Activated CD8-positive, alpha-beta T cell treated with anti-CD3 and anti-CD28 coated beads for 36 hours (primary cell): ENCODE measurements around the gene ATXN7L1. TPM values are rescaled to one million over a fixed set of nuclear protein-coding genes. Genes with fewer than 3 reads are reported as not detected.

Experiments used
- ATAC-seq: fragments of 200-7000 bp; cut with Tn5 transposase; one replicate; pipeline ENCODE4 v1.10.0; 2021; ENCODE audit warnings: mild to moderate bottlenecking, moderate library complexity
- CTCF ChIA-PET: fragments of 350-600 bp; sonication (Branson Sonifier 250); formaldehyde crosslinking; loops from one replicate; lab custom pipeline; 2021; ENCODE audit warnings: antibody characterized with exemption; lab: Charles Lee
- POLR2A ChIA-PET: fragments of 350-600 bp; sonication (Branson Sonifier 250); formaldehyde crosslinking; loops from one replicate; lab custom pipeline; 2021; ENCODE audit warnings: antibody characterized with exemption; lab: Charles Lee
- DNase-seq: peaks from one replicate; pipeline ENCODE4 v3.0.0-alpha.2; 2020
- H3K27ac Mint-ChIP-seq: one replicate; pipeline ENCODE4 v1.8.0; 2021; ENCODE audit warnings: mild to moderate bottlenecking, mixed read lengths
- H3K27me3 Mint-ChIP-seq: one replicate; pipeline ENCODE4 v1.8.0; 2021; ENCODE audit warnings: mixed read lengths
- H3K36me3 Mint-ChIP-seq: one replicate; pipeline ENCODE4 v1.8.0; 2021; ENCODE audit warnings: low read depth, mixed read lengths
- H3K4me1 Mint-ChIP-seq: one replicate; pipeline ENCODE4 v1.8.0; 2021; ENCODE audit warnings: low read depth, mixed read lengths
- H3K4me3 Mint-ChIP-seq: one replicate; pipeline ENCODE4 v1.8.0; 2021; ENCODE audit warnings: mild to moderate bottlenecking, moderate library complexity, mixed read lengths
- H3K9me3 Mint-ChIP-seq: one replicate; pipeline ENCODE4 v1.8.0; 2021; ENCODE audit warnings: mixed read lengths
- intact Hi-C: fragments of 100-400 bp; cut with micrococcal nuclease; formaldehyde crosslinking; loops from one replicate; pipeline ENCODE4 v1.10.0; 2022
- total RNA-seq, 2 experiments: library from RNA; stranded (reverse); gene quantifications; one replicate each; pipeline ENCODE4 v1.2.3, GENCODE V29; 2021
- TF ChIP-seq, protein P1 (sequence below): fragments of 200-600 bp; IDR thresholded peaks from one replicate; pipeline ENCODE4 v1.8.0; 2022; ENCODE audit warnings: antibody characterized with exemption, mild to moderate bottlenecking

Gene ATXN7L1
- total RNA-seq, 2 experiments from 2014 or later = 4.8 to 5.3 TPM

DNA sequence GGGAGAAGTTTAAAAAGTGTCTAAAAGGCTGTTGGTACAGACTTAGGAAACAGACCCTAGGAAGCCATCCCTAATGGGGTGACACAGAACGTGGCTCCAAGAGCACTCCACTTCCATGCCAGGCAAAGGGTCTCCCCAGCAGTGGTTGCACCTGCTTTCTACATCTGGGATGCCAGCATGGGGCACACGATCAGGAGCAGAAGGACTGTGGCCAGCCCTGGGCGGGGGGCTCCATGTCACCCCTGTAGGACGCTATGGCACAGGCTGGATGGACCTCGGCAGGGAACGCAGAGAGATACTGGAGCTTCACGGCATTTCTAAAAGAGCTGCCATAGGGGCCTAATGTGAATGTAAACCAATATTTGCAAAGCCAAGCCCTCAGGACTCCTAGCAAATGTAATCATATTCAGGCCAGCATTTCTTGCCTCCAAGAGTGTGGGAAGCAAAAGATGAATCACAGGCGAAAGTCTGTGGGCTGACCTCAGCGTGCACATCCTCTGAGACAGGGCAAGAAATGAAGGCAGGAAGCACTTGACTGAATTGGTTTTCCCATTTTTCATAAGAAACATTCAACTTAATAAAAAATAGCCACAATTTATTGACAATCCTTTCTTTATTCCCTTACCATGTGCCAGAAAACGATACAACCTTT lies 93.9 kb downstream of the ATXN7L1 start:
- ChIA-PET POLR2A (no interaction called here), CTCF (interaction anchor here (1.1 kb wide), 1 partner anchor 18 kb away, joined by 8 read pairs; no protein-coding TSS in a partner anchor)
- ATAC-seq (peak; percentile 92), DNase-seq (peak; percentile 73)
- intact Hi-C loops = no loop called here
- TF ChIP-seq, protein P1, sequence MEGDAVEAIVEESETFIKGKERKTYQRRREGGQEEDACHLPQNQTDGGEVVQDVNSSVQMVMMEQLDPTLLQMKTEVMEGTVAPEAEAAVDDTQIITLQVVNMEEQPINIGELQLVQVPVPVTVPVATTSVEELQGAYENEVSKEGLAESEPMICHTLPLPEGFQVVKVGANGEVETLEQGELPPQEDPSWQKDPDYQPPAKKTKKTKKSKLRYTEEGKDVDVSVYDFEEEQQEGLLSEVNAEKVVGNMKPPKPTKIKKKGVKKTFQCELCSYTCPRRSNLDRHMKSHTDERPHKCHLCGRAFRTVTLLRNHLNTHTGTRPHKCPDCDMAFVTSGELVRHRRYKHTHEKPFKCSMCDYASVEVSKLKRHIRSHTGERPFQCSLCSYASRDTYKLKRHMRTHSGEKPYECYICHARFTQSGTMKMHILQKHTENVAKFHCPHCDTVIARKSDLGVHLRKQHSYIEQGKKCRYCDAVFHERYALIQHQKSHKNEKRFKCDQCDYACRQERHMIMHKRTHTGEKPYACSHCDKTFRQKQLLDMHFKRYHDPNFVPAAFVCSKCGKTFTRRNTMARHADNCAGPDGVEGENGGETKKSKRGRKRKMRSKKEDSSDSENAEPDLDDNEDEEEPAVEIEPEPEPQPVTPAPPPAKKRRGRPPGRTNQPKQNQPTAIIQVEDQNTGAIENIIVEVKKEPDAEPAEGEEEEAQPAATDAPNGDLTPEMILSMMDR = no peak
- Mint-ChIP-seq H3K27ac (no peak overlapping the region), H3K9me3 (no peaks in the 10 kb centered on the region), H3K36me3 (no peaks in the 10 kb centered on the region), H3K4me1 (peaks cover 20% of the 10 kb centered on the region), H3K4me3 (no peak overlapping the region), H3K27me3 (no peaks in the 10 kb centered on the region)

DNA sequence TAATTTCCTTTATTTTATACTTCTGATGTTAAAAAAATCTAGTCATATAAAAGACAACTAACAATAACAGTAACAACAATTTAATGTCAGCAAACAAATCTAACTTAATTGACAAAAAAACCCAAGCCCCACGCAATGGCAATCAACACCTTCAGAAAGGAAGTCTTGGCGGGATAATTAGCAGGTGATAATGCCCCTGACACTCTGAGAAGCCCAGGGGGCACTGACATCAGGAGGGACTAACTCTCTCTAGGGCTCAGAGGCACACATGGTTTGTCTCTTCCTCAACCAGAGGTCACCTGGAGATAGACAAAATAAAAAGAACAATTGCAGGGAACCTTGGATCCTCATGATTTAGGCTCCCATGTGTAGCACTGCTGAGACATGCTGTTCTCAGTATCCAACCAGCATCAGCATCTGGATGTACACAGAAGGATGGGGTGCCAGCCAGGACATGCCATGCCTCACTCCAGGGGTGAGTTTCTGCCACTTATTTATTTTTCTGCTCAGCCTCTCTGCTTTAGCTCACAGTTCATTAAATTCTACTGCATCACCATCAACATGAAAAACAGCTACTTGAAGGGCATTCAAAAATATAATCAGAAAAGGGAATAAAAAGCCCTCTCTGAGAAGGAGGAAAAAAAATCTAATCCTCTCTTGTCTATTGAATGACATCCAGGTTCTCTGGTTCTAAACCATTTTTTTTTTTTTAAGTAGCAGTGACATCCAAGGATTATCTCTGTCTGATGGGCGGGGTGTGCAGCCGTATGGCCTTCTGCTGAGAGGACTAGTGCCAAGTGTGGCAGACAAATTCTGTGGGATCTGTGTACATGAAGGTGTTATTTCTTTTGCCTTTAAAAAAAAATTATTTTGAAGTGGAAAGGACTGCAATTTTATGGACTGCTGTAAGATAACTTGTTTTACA lies 96.3 kb downstream of the ATXN7L1 start:
- Mint-ChIP-seq H3K9me3 (no peaks in the 10 kb centered on the region), H3K4me3 (no peak overlapping the region), H3K27ac (no peak overlapping the region), H3K27me3 (no peaks in the 10 kb centered on the region), H3K36me3 (no peaks in the 10 kb centered on the region), H3K4me1 (peaks cover 20% of the 10 kb centered on the region)
- intact Hi-C loops = no loop called here
- TF ChIP-seq, protein P1 = no peak
- DNase-seq (no peak), ATAC-seq (no peak)
- POLR2A ChIA-PET = interaction anchor here (0.6 kb wide), 1 partner anchor 18 kb away, joined by 4 read pairs; no protein-coding TSS in a partner anchor
- CTCF ChIA-PET = no interaction called here

DNA sequence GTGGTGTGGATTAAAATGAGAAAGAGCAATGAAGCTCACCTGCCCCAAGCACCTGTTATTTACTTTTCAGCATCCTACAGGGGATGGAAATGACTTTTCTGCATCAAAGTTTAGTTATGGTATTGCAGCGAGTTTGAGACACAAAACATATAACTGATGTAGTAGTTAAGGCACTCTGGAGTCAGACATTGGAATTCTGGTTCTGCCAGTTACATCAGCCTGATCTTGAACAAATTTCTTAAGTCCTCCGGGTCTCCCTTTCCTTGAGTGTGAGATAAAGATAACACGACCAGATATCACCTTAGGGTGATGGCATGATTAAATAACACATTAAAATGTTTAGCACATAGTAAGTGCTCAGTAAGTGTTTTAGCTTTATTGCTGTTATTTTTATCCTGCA lies 97.4 kb downstream of the ATXN7L1 start:
- H3K27me3 Mint-ChIP-seq = no peaks in the 10 kb centered on the region
- TF ChIP-seq, protein P1 = no peak

DNA sequence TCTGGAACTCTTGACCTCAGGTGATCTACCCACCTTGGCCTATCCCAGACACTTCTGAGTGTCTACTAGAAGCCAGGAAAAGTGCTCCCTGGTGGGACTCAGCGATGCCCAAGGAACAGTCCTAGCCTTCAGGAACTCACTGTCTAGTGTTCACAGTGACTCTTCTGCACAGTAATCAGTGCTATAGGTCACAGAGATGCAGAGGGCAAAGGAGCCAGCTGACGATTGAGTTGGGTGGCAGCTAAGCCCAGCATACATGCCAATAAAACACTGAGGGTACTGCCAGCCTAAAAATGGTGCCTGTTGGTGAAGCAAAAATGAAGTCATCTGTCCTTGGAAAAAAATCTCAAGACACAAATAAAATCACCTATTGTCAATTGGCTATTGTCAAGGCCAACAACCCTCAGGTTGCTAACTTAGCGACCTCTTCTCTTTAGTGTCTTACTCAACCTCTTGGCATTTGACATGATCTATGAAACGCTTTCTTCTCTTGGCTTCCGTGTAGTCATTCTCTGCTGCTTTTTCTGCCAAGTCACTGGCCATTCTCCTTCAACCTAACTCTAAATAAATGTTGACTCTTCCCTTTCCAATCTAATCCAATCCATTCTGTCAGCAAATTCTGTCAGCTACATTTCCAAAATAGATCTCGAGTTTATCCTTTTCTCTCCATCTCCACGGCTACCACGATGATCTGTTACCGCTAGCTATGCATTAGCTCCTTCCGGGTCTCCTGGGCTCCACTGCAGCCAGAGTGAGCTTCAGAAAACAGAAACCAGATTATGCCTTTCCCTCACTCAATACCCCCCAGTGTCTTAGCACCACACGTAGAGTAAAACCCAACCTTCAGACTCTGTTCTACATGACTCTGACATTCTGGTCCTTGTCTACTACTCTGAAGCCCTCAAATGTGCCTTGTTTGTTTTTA lies 99.2 kb downstream of the ATXN7L1 start:
- intact Hi-C loops = no loop called here
- peaks cover 2% of the 10 kb centered on the region for H3K4me1 Mint-ChIP-seq
- H3K9me3 Mint-ChIP-seq = no peaks in the 10 kb centered on the region
- POLR2A ChIA-PET = interaction anchor here (0.9 to 1.1 kb wide), 2 partner anchors 9 to 11 kb away, joined by 3 to 4 read pairs; no protein-coding TSS in a partner anchor
- no peak overlapping the region for H3K4me3 Mint-ChIP-seq
- no peaks in the 10 kb centered on the region for H3K36me3 Mint-ChIP-seq
- H3K27ac Mint-ChIP-seq = no peak overlapping the region
- H3K27me3 Mint-ChIP-seq = no peaks in the 10 kb centered on the region
- TF ChIP-seq, protein P1 = no peak
- DNase-seq (no peak), ATAC-seq (no peak)
- CTCF ChIA-PET = interaction anchor here (2.8 kb wide), 1 partner anchor 17 kb away, joined by 9 read pairs; no protein-coding TSS in a partner anchor

More for the DNA sequence above, 97.4 kb downstream of the ATXN7L1 start:
- no peak overlapping the region for H3K27ac Mint-ChIP-seq
- POLR2A ChIA-PET = no interaction called here
- H3K36me3 Mint-ChIP-seq = no peaks in the 10 kb centered on the region
- CTCF ChIA-PET = no interaction called here
- no peak for ATAC-seq
- intact Hi-C loops = no loop called here
- no peak for DNase-seq
- no peaks in the 10 kb centered on the region for H3K9me3 Mint-ChIP-seq
- H3K4me3 Mint-ChIP-seq = no peak overlapping the region
- H3K4me1 Mint-ChIP-seq = peaks cover 15% of the 10 kb centered on the region
